Gastroesophageal sphincter (tissue), 4 donors: ENCODE data around the gene ADGRB2. TPM values are rescaled to one million over a fixed set of nuclear protein-coding genes. Genes with fewer than 3 reads are reported as not detected.
A peak's percentile ranks its signal among the peaks of the same experiment; 100 is the strongest.

Experiments
- ATAC-seq: fragments of 150-250 bp; one replicate; pipeline ENCODE4 v1.9.1; 2016; ENCODE audit warnings: mild to moderate bottlenecking, moderate library complexity
- H3K27ac ChIP-seq, 4 donors: fragments of 200-600 bp; sonication (generic) in 3 of 4; 1 replicate in 3 of 4; 2 replicates in 1 of 4; pipeline ENCODE4 v1.5.1; 2016 to 2019
- H3K27me3 ChIP-seq: fragments of 200-600 bp; sonication (generic); one replicate; pipeline ENCODE4 v1.5.1; 2019
- H3K36me3 ChIP-seq, 2 donors: fragments of 200-600 bp; sonication (generic); one replicate each; pipeline ENCODE4 v1.5.1; 2019; ENCODE audit warnings: control low read depth in 1 of 2
- H3K4me1 ChIP-seq, 3 donors: fragments of 200-600 bp; sonication (generic); 1 replicate in 2 of 3; 2 replicates in 1 of 3; pipeline ENCODE4 v1.5.1; 2016 to 2019; ENCODE audit warnings: control low read depth in 2 of 3
- H3K4me3 ChIP-seq, 2 donors: fragments of 200-600 bp; sonication (generic); one replicate each; pipeline ENCODE4 v1.5.1; 2019; ENCODE audit warnings: mild to moderate bottlenecking in 1 of 2, moderate library complexity in 1 of 2
- H3K9me3 ChIP-seq, 3 donors: fragments of 200-600 bp; sonication (generic); one replicate each; pipeline ENCODE4 v1.5.1; 2017 to 2019; ENCODE audit warnings: control low read depth in 2 of 3
- EP300 ChIP-seq: sonication (generic); formaldehyde crosslinking; IDR thresholded peaks from one replicate; pipeline ENCODE4 v1.6.1; 2017; ENCODE audit warnings: antibody characterized with exemption, mild to moderate bottlenecking
- POLR2A ChIP-seq, 2 donors: fragments of 450-650 bp; IDR thresholded peaks; one replicate each; pipeline ENCODE4 v1.6.1; 2017; ENCODE audit warnings: antibody characterized with exemption in 2 of 2, mild to moderate bottlenecking in 2 of 2, moderate library complexity in 1 of 2
- POLR2AphosphoS5 ChIP-seq: sonication (generic); formaldehyde crosslinking; IDR thresholded peaks from one replicate; pipeline ENCODE4 v1.6.1; 2017; ENCODE audit warnings: antibody characterized with exemption
- WGBS, 2 donors: methylation state at CpG; one replicate each; pipeline ENCODE4 v1.1.5; 2018; ENCODE audit warnings: low coverage in 1 of 2; 5-methylcytosine and 5-hydroxymethylcytosine counted together
- total RNA-seq, 4 donors: library from RNA; depleted of rRNA; stranded (reverse); fragments of >200 nt; gene quantifications; one replicate each; pipeline ENCODE4 v1.1.0, GENCODE V29; 2016
- TF ChIP-seq, protein P1 (sequence below), 4 experiments: fragments of 200-600 bp in 2 of 4; fragments of 450-650 bp in 2 of 4; sonication (generic) in 1 of 4; IDR thresholded peaks; one replicate each; pipeline ENCODE4 v1.5.1; 2017 to 2019; ENCODE audit warnings: antibody characterized with exemption in 4 of 4, mild to moderate bottlenecking in 2 of 4, moderate library complexity in 2 of 4

ADGRB2 gene
- total RNA-seq, 4 donors from 2014 or later = 1.7 to 6.0 (median 3.2) TPM

- peak overlapping the region; percentile 44 to 92 (median 88) for H3K27ac ChIP-seq
- H3K36me3 ChIP-seq = peaks cover 0 to 4% of the 10 kb centered on the region in 2 donors
- peak; percentile 34 for ATAC-seq
- TF ChIP-seq EP300 (no peak), POLR2AphosphoS5 (peak; percentile 66)
- peaks cover 7 to 63% (median 50%) of the 10 kb centered on the region in 3 donors for H3K4me1 ChIP-seq
- H3K4me3 ChIP-seq = peak overlapping the region; percentile 32 to 57
- WGBS, 2 donors = 2 to 10% methylated on average over 2 to 7 of the region's 19 CpGs
- no peaks in the 10 kb centered on the region for H3K9me3 ChIP-seq
- no peaks in the 10 kb centered on the region for H3K27me3 ChIP-seq
Measured at GRCh38 chr1:31704271-31705079, 59.7 kb downstream of the ADGRB2 start.

- peaks cover 7 to 71% (median 50%) of the 10 kb centered on the region in 3 donors for H3K4me1 ChIP-seq
- peak; percentile 75 for ATAC-seq
- H3K27ac ChIP-seq = peak within 1 kb of the TSS; percentile 44 to 92 (median 88)
- no CpG with 5 or more reads among the region's 40 CpGs for WGBS, 2 donors
- H3K27me3 ChIP-seq = no peaks in the 10 kb centered on the region
- TF ChIP-seq POLR2A (IDR thresholded peaks at IDR 0.05) (peak; percentile 55), POLR2AphosphoS5 (peak; percentile 84), EP300 (no peak)
- TF ChIP-seq, protein P1, sequence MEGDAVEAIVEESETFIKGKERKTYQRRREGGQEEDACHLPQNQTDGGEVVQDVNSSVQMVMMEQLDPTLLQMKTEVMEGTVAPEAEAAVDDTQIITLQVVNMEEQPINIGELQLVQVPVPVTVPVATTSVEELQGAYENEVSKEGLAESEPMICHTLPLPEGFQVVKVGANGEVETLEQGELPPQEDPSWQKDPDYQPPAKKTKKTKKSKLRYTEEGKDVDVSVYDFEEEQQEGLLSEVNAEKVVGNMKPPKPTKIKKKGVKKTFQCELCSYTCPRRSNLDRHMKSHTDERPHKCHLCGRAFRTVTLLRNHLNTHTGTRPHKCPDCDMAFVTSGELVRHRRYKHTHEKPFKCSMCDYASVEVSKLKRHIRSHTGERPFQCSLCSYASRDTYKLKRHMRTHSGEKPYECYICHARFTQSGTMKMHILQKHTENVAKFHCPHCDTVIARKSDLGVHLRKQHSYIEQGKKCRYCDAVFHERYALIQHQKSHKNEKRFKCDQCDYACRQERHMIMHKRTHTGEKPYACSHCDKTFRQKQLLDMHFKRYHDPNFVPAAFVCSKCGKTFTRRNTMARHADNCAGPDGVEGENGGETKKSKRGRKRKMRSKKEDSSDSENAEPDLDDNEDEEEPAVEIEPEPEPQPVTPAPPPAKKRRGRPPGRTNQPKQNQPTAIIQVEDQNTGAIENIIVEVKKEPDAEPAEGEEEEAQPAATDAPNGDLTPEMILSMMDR (IDR thresholded peaks at IDR 0.05) = peak in 2 of 4 experiments; percentile 13 to 23
- no peaks in the 10 kb centered on the region for H3K9me3 ChIP-seq
- H3K36me3 ChIP-seq = peaks cover 0 to 12% of the 10 kb centered on the region in 2 donors
- peak within 1 kb of the TSS; percentile 32 to 57 for H3K4me3 ChIP-seq
Measured at GRCh38 chr1:31703431-31704270, 60.5 kb downstream of the ADGRB2 start, which contains the start of gene COL16A1. TSS of gene COL16A1 (minus strand) at chr1:31704017. CDS start at chr1:31702193, 1,824 bp downstream.

GRCh38 chr1:31702836-31703404, 61.2 kb downstream of the ADGRB2 start:
- peaks cover 0 to 19% of the 10 kb centered on the region in 2 donors for H3K36me3 ChIP-seq
- TF ChIP-seq POLR2AphosphoS5 (no peak), EP300 (no peak), POLR2A (IDR thresholded peaks at IDR 0.05) (no peak)
- TF ChIP-seq, protein P1 (IDR thresholded peaks at IDR 0.05) = no peak
- H3K9me3 ChIP-seq = no peaks in the 10 kb centered on the region
- peak overlapping the region in 1 of 2 donors; percentile 57 for H3K4me3 ChIP-seq
- 56% methylated on average over 4 of the region's 8 CpGs; no CpG with 5 or more reads in 1 of the 2 donors for WGBS, 2 donors
- H3K4me1 ChIP-seq = peaks cover 7 to 78% (median 50%) of the 10 kb centered on the region in 3 donors
- H3K27ac ChIP-seq = peak overlapping the region in 3 of 4 donors; percentile 88 to 92 (median 88)
- no peak for ATAC-seq
- no peaks in the 10 kb centered on the region for H3K27me3 ChIP-seq

DNA sequence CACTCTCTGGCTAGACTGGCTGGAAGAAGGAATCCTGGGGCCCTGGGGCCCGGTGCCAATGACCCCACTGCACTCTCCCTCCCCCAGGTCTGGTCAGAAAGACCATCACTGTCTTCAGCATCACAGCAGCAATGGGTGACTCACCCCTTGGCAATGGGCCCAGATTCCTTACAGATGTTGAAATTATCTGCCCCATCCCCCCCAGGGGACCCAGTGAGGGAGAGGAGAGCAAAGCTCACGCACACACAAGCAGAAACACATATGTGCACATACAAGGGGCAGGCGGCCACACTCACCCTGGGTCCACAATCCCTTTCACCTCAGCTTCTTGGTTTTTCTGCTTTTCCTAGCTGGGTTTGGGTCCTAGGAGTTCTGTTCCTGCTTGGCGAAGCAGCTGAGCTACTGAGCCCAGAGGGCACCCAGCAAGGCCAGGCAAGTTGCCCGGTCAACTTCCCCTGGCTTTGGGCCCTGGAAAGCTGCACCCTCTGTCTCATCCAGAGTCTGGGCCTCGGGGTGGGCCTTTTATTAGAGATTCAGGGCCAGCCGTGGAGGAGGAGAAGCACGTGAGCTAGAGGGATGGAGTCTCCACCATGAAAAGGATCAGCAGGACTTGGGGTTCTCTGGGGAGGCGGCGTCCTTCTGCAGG, 62.9 kb downstream of the ADGRB2 start:
- Histone ChIP-seq H3K27me3 (no peaks in the 10 kb centered on the region), H3K27ac (peak overlapping the region; percentile 71 to 92 (median 88)), H3K4me1 (peaks cover 7 to 96% (median 50%) of the 10 kb centered on the region in 3 donors), H3K36me3 (peaks cover 0 to 32% of the 10 kb centered on the region in 2 donors), H3K4me3 (peak overlapping the region in 1 of 2 donors; percentile 57), H3K9me3 (no peaks in the 10 kb centered on the region)
- ATAC-seq = peak; percentile 77
- peak; percentile 92 for TF ChIP-seq POLR2AphosphoS5
- TF ChIP-seq EP300 = no peak
- TF ChIP-seq POLR2A (IDR thresholded peaks at IDR 0.05) = no peak
- TF ChIP-seq, protein P1 (IDR thresholded peaks at IDR 0.05) = no peak
- 14% methylated on average over 3 of the region's 10 CpGs; no CpG with 5 or more reads in 1 of the 2 donors for WGBS, 2 donors
